ENCODE measurements around the gene MAP4K3. TPM values are rescaled to one million over a fixed set of nuclear protein-coding genes. Genes with fewer than 3 reads are reported as not detected.
"Not testable (repeated sequence)": the region's sequence is repeated elsewhere in the genome, so short reads cannot be mapped to it uniquely, and the experiment has no call there.

The MAP4K3 gene
- total RNA-seq, 2 experiments from 2014 or later, result 10.9 to 13.1 TPM

GRCh38 chr2:39362595-39362994 lies 74.5 kb downstream of the MAP4K3 start:
- peaks cover 36% of the 10 kb centered on the region for H3K36me3 Mint-ChIP-seq
- CTCF ChIA-PET, result no interaction called here
- H3K9me3 Mint-ChIP-seq (ENCODE audit: low read depth), result peaks cover 20% of the 10 kb centered on the region
- ATAC-seq, result no peak
- DNase-seq, result no peak
- H3K4me3 Mint-ChIP-seq, result no peak overlapping the region
- H3K27me3 Mint-ChIP-seq, result no peaks in the 10 kb centered on the region
- H3K27ac Mint-ChIP-seq, result no peak overlapping the region
- no peaks in the 10 kb centered on the region for H3K4me1 Mint-ChIP-seq

- H3K27me3 Mint-ChIP-seq, result no peaks in the 10 kb centered on the region
- H3K4me3 Mint-ChIP-seq, result no peak overlapping the region
- peaks cover 34% of the 10 kb centered on the region for H3K36me3 Mint-ChIP-seq
- CTCF ChIA-PET, result no interaction called here
- H3K27ac Mint-ChIP-seq, result no peak overlapping the region
- DNase-seq, result no peak
- peaks cover 20% of the 10 kb centered on the region for H3K9me3 Mint-ChIP-seq (ENCODE audit: low read depth)
- no peak for ATAC-seq
- peaks cover 2% of the 10 kb centered on the region for H3K4me1 Mint-ChIP-seq
These were observed 75.6 kb downstream of the MAP4K3 start for GRCh38 chr2:39361511-39361910.

DNA sequence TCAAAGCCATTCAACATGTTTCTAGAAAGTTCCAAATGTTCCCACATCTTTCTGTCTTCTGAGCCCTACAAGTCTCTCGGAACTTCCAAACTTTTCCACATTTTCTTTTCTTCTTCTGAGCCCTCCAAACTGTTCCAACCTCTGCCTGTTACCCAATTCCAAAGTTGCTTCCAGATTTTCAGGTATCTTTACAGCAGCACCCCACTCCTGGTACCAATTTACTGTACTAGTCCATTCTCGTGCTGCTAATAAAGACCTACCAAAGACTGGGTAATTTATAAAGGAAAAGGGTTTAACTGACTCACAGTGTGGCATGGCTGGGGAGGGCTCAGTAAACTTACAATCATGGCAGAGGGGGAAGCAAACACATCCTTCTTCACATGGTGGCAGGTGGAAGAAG lies 76.7 kb downstream of the MAP4K3 start:
- DNase-seq, H3K4me1 Mint-ChIP-seq, ATAC-seq, H3K27ac Mint-ChIP-seq, H3K27me3 Mint-ChIP-seq, CTCF ChIA-PET, H3K4me3 Mint-ChIP-seq: not testable (repeated sequence)
- Mint-ChIP-seq H3K9me3 (ENCODE audit: low read depth) (peaks cover 20% of the 10 kb centered on the region), H3K36me3 (peaks cover 29% of the 10 kb centered on the region)

GRCh38 chr2:39359453-39360038 lies 77.5 kb downstream of the MAP4K3 start:
- H3K4me3 Mint-ChIP-seq, result no peak overlapping the region
- CTCF ChIA-PET, result no interaction called here

DNA sequence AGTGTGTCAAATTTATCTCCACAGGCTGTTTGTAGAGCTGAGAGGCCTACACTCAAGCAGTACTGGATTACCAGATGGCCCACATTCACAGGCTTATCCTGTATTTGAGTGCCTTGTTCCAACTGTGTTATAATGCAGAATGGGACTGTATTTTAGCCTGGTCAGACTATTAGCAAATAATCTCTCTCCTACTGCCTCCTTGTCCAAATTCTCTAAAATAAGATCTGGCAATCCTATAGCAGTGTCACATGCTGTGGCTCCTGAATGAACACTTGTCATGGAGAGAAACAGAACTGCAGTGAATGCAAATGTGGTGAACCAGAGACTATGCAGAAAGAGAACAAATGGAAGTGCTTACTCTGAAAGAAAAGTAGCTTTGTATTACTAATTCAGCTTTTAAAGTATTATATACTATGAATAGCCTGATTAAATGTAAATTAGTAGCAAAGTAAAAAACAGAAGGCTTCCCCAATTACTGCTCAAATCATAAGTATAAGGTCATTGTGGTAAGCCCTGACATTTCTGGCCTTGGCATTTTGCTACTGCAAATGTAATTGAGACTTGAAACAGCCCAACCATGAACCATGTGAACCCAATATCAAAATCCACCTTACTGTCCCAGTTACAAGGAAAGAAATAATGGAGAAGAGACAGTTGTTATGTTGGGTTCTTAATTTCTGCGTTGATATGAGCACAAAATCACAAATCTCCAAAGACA lies 80.0 kb downstream of the MAP4K3 start:
- no peak overlapping the region for H3K4me3 Mint-ChIP-seq
- peaks cover 2% of the 10 kb centered on the region for H3K4me1 Mint-ChIP-seq
- H3K9me3 Mint-ChIP-seq (ENCODE audit: low read depth), result peaks cover 20% of the 10 kb centered on the region
- CTCF ChIA-PET, result no interaction called here
- DNase-seq (no peak), ATAC-seq (no peak)
- H3K27me3 Mint-ChIP-seq, result no peaks in the 10 kb centered on the region
- H3K36me3 Mint-ChIP-seq, result peaks cover 26% of the 10 kb centered on the region
- no peak overlapping the region for H3K27ac Mint-ChIP-seq

More at GRCh38 chr2:39359453-39360038, 77.5 kb downstream of the MAP4K3 start:
- peaks cover 29% of the 10 kb centered on the region for H3K36me3 Mint-ChIP-seq
- no peak overlapping the region for H3K27ac Mint-ChIP-seq
- H3K9me3 Mint-ChIP-seq (ENCODE audit: low read depth), result peaks cover 20% of the 10 kb centered on the region
- no peaks in the 10 kb centered on the region for H3K27me3 Mint-ChIP-seq
- ATAC-seq (no peak), DNase-seq (no peak)
- peaks cover 2% of the 10 kb centered on the region for H3K4me1 Mint-ChIP-seq

GRCh38 chr2:39350658-39351057 lies 86.4 kb downstream of the MAP4K3 start:
- no peaks in the 10 kb centered on the region for H3K9me3 Mint-ChIP-seq (ENCODE audit: low read depth)
- CTCF ChIA-PET, result no interaction called here
- ATAC-seq, result no peak
- no peaks in the 10 kb centered on the region for H3K4me1 Mint-ChIP-seq
- DNase-seq, result no peak
- peaks cover 3% of the 10 kb centered on the region for H3K36me3 Mint-ChIP-seq
- no peaks in the 10 kb centered on the region for H3K27me3 Mint-ChIP-seq
- no peak overlapping the region for H3K4me3 Mint-ChIP-seq
- no peak overlapping the region for H3K27ac Mint-ChIP-seq

DNA sequence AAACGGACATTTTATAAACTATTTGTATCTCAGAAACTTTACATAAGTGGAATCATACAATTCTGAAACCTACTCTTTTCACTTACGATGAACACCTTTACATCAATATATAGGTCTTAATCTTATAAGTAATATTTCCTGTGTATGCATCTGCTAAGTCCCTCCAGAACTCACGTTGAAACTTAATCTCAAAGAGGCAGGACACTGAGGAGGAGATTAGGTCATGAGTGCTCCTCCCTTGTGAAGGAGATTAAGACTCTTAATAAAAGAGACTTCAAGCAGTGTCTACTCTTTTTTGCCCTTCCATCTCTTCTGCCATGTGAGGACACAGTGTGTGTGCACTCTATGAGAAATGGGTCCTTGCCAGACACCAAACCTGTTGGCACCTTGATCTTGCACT lies 98.6 kb downstream of the MAP4K3 start:
- DNase-seq (no peak), ATAC-seq (no peak)
- H3K9me3 Mint-ChIP-seq (ENCODE audit: low read depth), result no peaks in the 10 kb centered on the region
- no peaks in the 10 kb centered on the region for H3K27me3 Mint-ChIP-seq
- no peaks in the 10 kb centered on the region for H3K4me1 Mint-ChIP-seq
- CTCF ChIA-PET, result no interaction called here
- no peak overlapping the region for H3K4me3 Mint-ChIP-seq
- peaks cover 10% of the 10 kb centered on the region for H3K36me3 Mint-ChIP-seq
- H3K27ac Mint-ChIP-seq, result no peak overlapping the region

GRCh38 chr2:39335930-39336329 lies 101.2 kb downstream of the MAP4K3 start:
- no peak overlapping the region for H3K4me3 Mint-ChIP-seq
- ATAC-seq (no peak), DNase-seq (no peak)
- H3K36me3 Mint-ChIP-seq, result peaks cover 10% of the 10 kb centered on the region
- CTCF ChIA-PET, result no interaction called here
- H3K27me3 Mint-ChIP-seq, result no peaks in the 10 kb centered on the region
- H3K27ac Mint-ChIP-seq, result no peak overlapping the region
- H3K9me3 Mint-ChIP-seq (ENCODE audit: low read depth), result no peaks in the 10 kb centered on the region
- no peaks in the 10 kb centered on the region for H3K4me1 Mint-ChIP-seq

DNA sequence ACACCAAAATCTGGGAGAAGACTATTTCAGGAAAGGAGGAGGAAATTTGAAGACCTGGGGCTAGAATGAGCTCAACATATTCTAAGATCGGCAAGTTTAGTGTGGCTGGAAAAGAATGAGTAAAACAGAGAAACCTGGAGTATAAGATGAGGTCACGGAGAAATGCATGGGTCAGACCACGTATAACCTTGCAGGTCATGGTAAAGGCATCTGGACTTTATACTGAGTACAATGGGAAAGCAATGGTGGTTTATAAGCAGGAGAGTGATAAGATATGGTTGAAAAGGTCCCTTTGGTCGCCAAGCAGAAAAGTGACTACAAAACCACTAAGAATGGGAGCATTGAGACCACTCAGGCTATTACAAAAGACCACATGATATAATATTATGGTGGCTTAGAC lies 102.1 kb downstream of the MAP4K3 start:
- H3K4me3 Mint-ChIP-seq, result no peak overlapping the region
- CTCF ChIA-PET, result interaction anchor here (1.6 kb wide), 1 partner anchor 20 kb away, joined by 3 read pairs; no protein-coding TSS in a partner anchor

GRCh38 chr2:39334529-39334928 lies 102.6 kb downstream of the MAP4K3 start:
- H3K27ac Mint-ChIP-seq, result no peak overlapping the region
- no peak for DNase-seq
- peaks cover 12% of the 10 kb centered on the region for H3K36me3 Mint-ChIP-seq
- no peaks in the 10 kb centered on the region for H3K4me1 Mint-ChIP-seq
- H3K27me3 Mint-ChIP-seq, result no peaks in the 10 kb centered on the region
- H3K9me3 Mint-ChIP-seq (ENCODE audit: low read depth), result no peaks in the 10 kb centered on the region
- CTCF ChIA-PET, result interaction anchor here (1.6 kb wide), 1 partner anchor 20 kb away, joined by 3 read pairs; no protein-coding TSS in a partner anchor
- no peak overlapping the region for H3K4me3 Mint-ChIP-seq
- no peak for ATAC-seq

More for the DNA sequence above, 102.1 kb downstream of the MAP4K3 start:
- no peak for DNase-seq
- Mint-ChIP-seq H3K27ac (no peak overlapping the region), H3K9me3 (ENCODE audit: low read depth) (no peaks in the 10 kb centered on the region), H3K4me1 (no peaks in the 10 kb centered on the region), H3K36me3 (peaks cover 12% of the 10 kb centered on the region), H3K27me3 (no peaks in the 10 kb centered on the region)
- ATAC-seq, result no peak

GRCh38 chr2:39326644-39327043 lies 110.4 kb downstream of the MAP4K3 start:
- H3K4me3 Mint-ChIP-seq, result no peak overlapping the region
- ATAC-seq (no peak), DNase-seq (no peak)
- H3K4me1 Mint-ChIP-seq, result no peaks in the 10 kb centered on the region
- H3K36me3 Mint-ChIP-seq, result peaks cover 9% of the 10 kb centered on the region
- H3K9me3 Mint-ChIP-seq (ENCODE audit: low read depth), result no peaks in the 10 kb centered on the region
- no peak overlapping the region for H3K27ac Mint-ChIP-seq
- CTCF ChIA-PET, result no interaction called here
- no peaks in the 10 kb centered on the region for H3K27me3 Mint-ChIP-seq

DNA sequence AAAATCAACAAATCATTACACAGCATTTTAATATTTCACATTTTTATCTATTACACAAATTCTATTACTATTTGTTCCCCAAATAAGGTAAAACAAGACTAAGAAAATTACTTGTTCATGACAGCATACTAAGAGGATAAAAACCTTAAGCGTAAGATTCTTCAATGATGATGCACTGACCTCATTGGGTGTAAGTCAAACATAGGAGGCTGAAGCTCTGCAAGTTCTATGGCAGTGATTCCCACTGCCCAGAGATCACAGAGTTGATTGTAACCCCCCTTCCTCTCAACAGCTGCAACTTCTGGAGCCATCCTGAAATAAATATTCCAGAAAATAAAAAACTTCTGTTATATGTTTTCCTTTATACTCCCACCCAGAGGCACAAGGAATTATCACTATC lies 111.1 kb downstream of the MAP4K3 start:
- no peaks in the 10 kb centered on the region for H3K9me3 Mint-ChIP-seq (ENCODE audit: low read depth)
- H3K27me3 Mint-ChIP-seq, result no peaks in the 10 kb centered on the region

GRCh38 chr2:39321056-39322035 lies 115.7 kb downstream of the MAP4K3 start:
- H3K36me3 Mint-ChIP-seq; H3K9me3 Mint-ChIP-seq (ENCODE audit: low read depth); H3K27me3 Mint-ChIP-seq; H3K27ac Mint-ChIP-seq; CTCF ChIA-PET; ATAC-seq; H3K4me3 Mint-ChIP-seq; DNase-seq; H3K4me1 Mint-ChIP-seq: not testable (repeated sequence)

More for the DNA sequence above, 111.1 kb downstream of the MAP4K3 start:
- no peak for ATAC-seq
- Mint-ChIP-seq H3K4me1 (no peaks in the 10 kb centered on the region), H3K27ac (no peak overlapping the region), H3K36me3 (peaks cover 6% of the 10 kb centered on the region), H3K4me3 (no peak overlapping the region)
- CTCF ChIA-PET, result no interaction called here
- DNase-seq, result no peak
